NCI-H526 (cell line): ENCODE data around the gene NISCH.

ENCODE experiments used
- DNase-seq, 2 experiments: peaks; one replicate each; lab custom pipeline; 2025; lab: John Stamatoyannopoulos, UW

NISCH gene

DNA sequence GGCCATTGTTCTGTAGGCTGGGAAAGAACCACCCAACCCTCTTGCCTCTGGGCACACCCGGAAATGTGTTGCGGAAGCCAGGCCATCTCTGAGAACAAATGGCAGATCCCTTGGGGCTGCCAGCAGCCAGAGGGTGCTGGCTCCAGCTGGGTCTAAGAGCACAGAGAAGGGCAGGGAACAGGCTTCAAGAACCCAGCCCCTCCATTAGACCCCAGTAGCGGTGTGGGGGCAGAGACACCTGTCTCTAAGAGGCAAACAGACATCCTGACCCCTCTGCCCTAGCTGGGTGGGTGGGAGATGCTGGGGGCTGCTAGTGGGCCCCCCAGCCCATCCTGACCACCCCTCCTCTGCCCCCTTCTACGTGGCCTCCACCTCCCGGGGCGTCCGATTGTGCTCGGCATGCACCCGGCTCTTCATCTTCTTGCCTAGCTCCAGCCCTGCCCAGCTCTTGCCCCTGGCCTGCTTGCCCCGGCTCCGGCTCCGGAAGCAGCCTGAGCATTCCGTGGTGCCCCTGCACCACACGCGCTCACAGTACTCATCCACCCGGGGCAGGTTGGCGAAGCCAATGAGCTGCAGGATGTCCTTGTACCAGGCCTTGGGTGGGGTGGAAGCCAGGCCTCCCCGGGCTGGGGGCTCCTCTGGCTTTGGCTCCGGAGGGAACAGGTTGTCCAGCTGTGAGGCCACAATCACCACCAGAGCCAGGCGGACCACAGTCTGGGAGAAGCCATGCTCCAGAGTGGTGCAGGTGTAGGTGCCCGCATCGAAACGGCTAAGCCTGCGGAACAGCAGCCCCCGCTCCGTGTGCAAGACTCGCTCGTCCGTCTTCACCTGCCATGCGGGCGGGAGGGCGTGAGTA lies 19.9 kb upstream of the NISCH start:
- peak in 1 of 2 experiments; percentile 29 for DNase-seq

DNA sequence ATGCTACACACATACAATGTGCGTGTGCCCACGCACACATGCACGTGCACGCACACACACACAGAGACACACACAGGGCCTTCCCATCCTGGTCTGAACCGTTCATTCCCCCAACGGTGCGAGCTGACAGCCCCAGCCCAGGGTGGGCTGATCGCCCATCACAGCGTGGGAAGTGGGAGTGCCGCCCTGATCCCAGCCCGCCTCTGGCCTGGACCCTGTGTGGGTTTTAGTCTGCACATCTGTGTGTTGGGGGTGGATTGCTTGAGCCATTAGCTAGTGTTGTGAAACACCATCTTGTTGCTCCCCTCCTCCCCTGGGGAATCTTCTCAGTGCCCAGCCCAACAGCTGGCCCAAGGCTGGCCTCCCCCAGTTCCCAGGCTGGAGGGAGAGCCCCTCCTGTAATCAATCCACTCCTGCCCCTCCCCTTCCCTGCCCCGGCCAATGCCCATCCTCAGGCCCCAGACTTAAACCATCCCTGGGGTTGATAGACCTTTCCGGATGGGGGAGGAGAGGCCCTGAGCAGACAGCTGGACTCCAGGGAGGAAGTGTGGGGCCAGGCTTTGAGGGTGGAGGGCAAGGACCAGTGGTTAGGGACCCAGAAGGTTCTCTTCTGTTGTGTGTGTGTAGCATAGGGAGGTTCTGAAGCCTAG lies 18.8 kb upstream of the NISCH start:
- no peak for DNase-seq

- no peak for DNase-seq
Observed at GRCh38 chr3:52437326-52438103, 17.9 kb upstream of the NISCH start.

DNA sequence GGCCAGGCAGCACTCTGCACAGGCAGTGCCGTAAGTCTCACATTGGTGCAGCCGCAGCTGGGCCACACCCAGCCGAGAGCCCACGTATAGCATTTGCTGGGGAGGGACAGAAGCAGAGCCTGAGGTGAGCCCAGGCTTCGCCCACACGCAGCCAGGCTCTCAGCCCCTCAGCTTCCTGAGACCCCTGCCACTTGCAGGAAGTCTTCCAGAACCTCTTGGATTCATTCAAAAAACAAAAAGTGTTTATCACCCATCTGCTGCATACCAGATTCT lies 17.4 kb upstream of the NISCH start:
- no peak for DNase-seq

DNA sequence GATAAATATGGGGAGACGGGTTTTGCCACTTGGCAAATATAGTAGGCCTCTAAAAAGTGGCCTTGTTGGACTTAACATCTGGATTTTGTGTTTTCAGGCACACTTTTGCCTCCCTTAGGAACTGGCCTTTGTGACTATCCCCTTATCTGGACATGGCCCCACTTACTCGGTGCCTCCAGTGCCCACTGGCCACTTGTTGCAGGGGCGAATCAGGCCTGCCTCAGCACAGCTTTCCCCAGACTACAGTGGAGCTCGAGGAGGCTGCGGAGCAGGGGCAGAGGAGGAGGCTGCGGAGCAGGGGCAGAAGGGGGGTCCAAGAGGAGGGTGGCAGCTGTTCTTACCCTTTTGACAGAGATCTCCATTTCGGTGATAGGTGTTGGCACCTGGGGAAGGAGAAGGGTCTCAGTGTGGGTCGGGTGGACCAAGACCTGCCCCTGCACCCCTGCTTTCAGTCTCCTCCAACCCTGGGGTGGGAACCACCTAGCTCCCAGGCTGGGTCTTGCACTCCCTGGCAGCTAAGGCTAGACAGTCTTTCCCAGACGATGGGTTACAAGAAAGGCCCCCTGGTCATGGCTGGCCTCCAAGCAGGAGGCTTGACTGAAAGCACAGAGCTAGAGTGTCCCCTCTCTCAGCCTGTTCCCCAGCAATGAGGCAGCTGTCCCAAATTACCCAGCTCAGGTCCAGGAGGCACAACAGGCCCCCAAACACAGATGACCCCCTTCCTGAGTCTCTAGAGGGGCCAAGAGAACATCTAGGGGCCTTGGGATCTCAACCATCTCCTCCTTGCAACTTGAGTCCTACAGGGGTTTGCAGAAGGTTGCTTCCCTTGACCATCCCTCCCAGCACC lies 16.6 kb upstream of the NISCH start:
- DNase-seq: no peak

- no peak for DNase-seq
Observed at GRCh38 chr3:52439426-52440248, 15.8 kb upstream of the NISCH start.

DNA sequence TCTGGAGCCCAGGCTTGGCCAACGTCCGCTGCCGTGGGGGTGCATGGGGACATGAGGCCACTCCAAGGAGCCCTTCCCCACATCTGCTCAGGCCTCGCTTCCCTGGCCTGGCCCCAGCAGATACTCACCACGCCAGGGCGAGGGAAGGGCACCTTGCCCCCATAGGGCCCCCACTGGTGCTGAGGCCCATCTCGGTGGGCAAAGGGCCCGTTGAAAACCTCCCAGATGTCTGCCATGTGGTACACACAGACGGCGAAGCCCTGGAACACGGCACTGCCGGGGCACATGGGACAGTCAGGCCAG lies 15.2 kb upstream of the NISCH start:
- DNase-seq: no peak

DNA sequence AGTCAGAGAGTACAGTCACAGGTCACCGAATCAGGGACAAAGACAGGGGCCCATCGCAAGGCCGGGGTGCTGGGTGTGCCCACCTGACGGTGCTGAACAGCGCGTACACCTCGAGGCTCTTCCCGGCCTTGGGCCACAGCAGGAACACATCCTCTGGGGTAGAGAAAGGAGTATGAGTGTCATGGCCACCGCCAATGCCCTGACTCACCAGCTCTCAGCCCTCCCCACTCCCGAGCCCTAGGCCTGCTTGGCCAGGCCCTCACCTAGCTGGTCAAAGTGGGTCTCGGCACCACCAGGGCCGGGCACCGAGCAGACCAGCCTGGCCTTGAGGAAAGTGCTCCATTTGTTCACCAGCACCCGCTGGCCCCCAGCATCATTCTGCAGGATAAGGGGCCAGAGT lies 14.7 kb upstream of the NISCH start:
- DNase-seq: no peak

- no peak for DNase-seq
Observed at GRCh38 chr3:52441091-52441771, 14.2 kb upstream of the NISCH start.

DNA sequence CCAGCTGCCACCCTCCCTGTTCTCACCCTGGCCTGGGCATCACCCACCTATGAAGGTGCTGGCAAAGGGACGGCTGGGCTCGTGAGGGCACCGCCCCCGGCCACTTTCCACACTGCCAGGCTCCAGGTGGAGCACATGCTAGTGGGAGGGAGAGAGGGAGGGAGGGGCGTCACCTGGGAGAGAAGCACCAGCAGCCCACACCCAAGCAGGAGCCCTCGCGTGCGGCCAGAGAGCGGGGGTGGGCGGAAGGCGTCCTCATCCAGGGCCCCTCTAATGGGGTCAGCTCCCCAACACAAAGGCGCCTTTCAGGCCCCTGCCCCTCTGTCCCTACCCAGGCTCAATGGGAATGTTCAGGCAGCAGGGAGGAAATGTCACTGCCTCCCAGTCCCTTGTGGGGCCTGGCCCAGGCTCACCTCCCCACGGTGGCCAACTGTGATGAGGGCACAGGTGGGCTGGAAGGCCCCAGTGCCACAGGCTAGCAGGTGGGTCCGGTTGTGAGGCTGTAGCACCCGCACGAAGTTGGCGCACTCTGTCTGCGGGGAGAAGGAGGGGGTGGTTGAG lies 13.6 kb upstream of the NISCH start:
- no peak for DNase-seq

DNA sequence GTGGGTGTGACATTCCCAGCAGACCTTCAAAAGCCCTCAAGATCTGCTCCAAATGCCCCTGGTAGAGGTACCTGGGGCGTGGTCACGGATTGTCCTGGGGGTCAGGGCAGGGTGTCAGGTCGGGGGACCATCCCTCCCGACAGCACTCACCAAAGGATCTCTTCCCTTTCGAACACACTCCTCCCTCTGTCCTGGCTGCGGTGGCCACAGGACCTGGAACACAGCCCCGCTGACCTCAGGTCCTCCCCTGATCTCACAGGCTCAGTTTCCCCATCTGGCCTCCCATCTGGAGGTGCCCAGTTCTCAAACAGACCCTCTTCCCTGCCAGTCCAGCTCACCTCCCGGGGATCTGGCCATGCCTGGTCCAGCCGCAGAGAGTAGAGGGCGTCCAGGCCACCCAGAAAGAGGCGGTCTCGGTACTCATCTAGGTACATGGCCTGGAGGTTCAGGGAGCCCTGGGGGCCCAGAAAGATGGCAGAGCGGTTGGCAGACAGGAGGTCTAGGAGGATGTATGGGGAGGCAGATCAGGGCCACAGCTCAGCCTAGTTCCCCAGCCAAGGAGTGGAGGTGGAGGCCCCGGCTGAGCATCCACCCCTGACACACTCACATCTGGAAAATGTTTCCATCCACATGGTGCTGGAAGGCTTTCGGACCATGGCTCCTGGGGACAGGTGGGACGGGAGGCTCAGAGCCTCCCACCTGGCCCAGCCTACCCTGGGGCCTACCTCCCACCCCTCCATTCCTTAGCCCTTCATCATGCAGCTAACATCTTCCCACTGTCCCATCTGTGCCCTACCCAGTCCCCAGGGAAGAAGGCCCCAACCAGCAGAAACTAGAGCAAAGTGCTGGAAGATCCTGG lies 12.8 kb upstream of the NISCH start:
- no peak for DNase-seq

GRCh38 chr3:52443268-52443610 lies 12.2 kb upstream of the NISCH start:
- DNase-seq: no peak

GRCh38 chr3:52443791-52444687 lies 11.4 kb upstream of the NISCH start:
- DNase-seq: no peak

GRCh38 chr3:52444860-52445793 lies 10.3 kb upstream of the NISCH start, which contains the start of gene SEMA3G:
TSS of gene SEMA3G (minus strand) at chr3:52445103. CDS start at chr3:52445027, 76 bp downstream.
- DNase-seq: peak; percentile 62 to 93

DNA sequence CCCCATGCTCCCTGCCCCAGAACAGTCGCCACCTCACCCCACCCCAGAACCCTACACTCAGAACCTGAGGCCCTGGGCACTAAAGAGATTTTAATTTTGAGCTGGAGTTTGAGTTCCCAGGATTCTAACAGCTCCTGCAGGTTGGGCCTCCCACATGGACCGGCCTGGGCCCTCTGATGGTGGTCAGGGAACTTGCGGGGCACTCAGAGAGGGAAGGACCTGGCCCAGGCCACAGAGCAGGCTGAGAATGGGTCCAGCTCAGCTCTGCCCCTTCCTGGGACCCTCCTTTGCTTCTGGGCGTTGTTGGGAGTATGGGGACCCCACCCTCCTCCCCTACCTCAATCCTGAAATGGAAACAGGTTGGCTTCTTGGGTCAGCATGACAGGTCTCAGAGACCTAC lies 9.4 kb upstream of the NISCH start:
- DNase-seq: no peak

GRCh38 chr3:52446631-52447511 lies 8.5 kb upstream of the NISCH start:
- DNase-seq: peak; percentile 49 to 91
